Measurements from ENCODE around the gene GPR162. TPM values are rescaled to one million over a fixed set of nuclear protein-coding genes. Genes with fewer than 3 reads are reported as not detected.

The GPR162 gene
- polyA plus RNA-seq, 4 donors = 18.9 to 37.7 (median 35.7) TPM

DNA sequence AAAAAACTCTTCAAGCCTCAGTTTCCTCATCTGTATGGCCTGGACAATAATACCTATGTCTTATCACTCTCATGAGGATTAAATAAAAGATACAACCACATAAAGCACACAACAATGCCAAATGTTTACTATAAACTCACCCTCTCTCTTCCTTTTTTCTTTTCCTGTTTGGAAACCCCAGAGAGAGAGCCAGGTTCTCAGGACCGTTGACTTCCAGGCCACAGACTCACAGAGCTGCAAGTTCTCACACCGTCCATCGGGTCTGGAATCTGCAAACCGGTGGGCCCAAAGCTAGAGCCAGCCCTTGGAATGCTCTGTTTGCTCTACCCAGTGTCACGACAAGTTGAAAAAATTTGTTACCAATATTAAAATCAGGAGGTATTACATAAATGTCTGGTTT lies 36.9 kb upstream of the GPR162 start:
- no peak for DNase-seq (ENCODE audit: low read depth in 4 of 4, low spot score in 2 of 4)

DNA sequence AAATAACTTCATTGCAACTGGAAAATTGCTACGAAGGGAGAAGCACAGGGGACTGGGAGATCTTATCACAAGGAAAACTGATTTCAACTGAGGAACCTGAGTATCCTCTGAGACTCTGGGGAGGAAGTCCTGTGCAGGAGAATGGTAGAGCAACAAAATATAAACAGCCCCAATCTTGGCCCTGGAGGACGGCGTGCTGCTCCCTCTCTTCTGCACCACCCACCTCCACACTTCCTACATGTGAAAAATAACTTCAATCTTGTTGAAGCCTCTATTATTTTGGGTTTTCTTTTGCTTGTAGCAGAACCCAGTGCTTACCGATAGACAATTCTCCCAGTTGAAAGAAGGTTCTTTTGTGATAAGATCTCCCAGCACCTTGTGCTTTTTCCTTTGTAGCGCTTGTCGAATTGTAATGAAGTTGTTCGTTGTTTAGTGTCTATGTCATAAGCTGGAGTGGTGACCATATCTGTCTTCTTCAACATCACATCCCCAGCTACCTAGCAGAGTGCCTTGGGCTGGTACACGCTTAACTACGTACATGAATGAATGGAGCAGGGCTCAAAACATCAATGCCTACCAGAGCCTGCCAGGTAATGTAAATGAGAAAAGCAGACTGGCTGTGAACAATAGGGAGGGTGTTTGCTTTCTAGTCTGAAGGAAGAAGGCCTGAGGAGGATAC lies 35.1 kb upstream of the GPR162 start:
- no peak for DNase-seq (ENCODE audit: low read depth in 4 of 4, low spot score in 2 of 4)

- no peak for DNase-seq (ENCODE audit: low read depth in 4 of 4, low spot score in 2 of 4)
Measured at GRCh38 chr12:6787309-6787708, 34.3 kb upstream of the GPR162 start.

- no peak for DNase-seq (ENCODE audit: low read depth in 4 of 4, low spot score in 2 of 4)
Measured at GRCh38 chr12:6788972-6789924, 32.4 kb upstream of the GPR162 start, which contains the start of gene CD4. CD4 (plus strand) TSS chr12:6789528; CDS start chr12:6800139, 10,611 bp downstream.

- no peak for DNase-seq (ENCODE audit: low read depth in 4 of 4, low spot score in 2 of 4)
Measured at GRCh38 chr12:6790496-6791150, 31.0 kb upstream of the GPR162 start.

DNA sequence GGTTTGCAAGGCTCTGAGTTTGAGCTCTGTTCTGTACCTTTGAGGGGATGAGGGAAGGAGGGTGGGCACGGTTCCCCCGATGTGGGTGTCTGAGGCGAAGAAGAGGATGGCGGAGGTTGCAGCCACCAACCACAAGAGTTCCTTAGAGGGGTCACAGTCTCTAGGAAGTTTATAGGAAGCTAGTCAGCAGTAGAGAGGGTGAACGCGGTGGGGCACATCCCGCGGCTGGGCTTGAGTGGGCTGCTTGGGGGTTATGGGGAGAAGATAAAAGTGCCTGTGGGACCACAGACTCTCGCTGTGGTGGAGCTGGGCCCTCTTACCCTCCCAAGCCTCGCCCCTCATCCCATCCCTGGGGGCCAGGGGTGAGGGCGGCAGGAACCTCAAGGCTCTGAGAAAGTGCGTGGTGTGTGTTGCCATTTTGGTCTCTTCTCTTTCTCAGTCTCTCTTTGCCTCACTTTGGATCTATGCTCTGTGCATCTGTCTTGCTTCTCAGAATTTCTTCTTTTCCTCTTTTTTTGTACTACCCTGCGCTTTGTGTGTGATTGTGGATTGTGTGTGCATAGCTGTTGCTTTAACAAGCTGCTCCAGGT lies 29.6 kb upstream of the GPR162 start:
- no peak for DNase-seq (ENCODE audit: low read depth in 4 of 4, low spot score in 2 of 4)

DNA sequence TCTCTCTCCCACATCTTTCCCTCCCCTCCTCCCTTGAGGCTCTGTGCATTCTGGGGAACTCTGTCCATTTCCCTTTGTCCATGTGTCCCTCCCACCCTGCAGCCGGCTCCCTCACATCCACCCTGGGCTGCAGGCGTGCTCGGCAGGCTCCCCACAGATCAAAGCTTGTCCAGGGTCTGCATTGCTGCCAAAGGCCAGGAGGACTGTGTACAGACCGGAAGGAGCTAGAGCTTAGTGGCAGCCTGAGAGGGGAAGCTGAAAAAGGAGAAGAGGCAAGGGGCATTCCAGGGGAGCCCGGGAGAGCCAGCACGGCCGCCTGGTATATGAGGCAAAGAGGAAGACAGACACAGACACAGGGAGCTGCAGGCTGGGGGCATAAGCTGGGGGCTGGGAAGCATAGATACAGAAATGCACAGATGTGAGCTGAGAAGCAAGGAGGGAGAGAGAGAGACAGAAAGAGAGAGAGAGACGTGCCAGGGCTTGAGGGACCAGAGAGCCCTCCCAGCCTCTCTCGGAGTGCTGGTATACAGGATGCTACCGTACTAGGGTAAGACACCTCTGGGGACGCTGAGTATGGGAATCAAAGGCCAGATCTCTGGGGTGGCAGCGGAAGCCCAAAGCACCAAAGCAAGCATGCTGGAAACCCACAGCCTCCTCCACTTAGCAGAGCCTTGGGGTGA lies 29.0 kb upstream of the GPR162 start:
- DNase-seq (ENCODE audit: low read depth in 4 of 4, low spot score in 2 of 4) = peak in 1 of 4 donors; percentile 45

DNA sequence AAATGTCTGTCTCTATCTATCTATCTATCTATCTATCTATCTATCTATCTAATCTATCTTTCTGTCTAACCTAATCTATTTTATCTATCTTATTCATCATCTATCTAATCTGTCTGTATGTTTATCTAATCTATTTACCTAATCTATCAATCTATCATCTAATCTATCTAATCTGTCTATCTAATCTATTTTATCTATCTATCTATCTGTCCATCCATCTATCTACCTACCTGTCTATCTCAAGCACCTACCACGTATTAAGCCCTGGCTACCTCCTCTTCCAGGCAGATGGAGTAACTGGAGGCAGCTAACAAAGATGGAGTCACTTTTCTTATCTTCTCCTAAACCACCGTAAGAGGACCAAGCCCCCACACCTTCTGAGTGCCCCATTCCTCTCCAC lies 26.5 kb upstream of the GPR162 start:
- DNase-seq (ENCODE audit: low read depth in 4 of 4, low spot score in 2 of 4) = no peak

DNA sequence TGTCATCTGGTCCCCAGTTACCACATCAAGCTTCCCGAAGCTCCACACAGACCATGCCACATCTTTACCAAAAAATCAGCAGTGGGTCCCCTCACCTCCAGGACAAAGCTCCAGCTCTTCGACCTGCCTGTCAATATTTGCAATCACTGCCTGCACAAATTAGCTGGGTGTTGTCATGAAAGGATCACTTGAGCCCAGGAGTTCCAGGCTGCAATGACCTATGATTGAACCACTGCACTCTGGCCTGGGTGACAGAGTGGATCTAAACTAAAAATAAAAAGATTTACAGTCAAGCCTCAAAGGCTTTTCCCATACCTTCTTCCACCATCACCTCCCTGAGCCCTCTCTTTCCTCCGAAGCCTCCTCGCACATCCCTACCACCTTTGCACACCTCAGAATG lies 25.0 kb upstream of the GPR162 start:
- no peak for DNase-seq (ENCODE audit: low read depth in 4 of 4, low spot score in 2 of 4)

- no peak for DNase-seq (ENCODE audit: low read depth in 4 of 4, low spot score in 2 of 4)
Measured at GRCh38 chr12:6799147-6799546, 22.5 kb upstream of the GPR162 start.

GRCh38 chr12:6807170-6807569 lies 14.5 kb upstream of the GPR162 start:
- no peak for DNase-seq (ENCODE audit: low read depth in 4 of 4, low spot score in 2 of 4)

GRCh38 chr12:6809056-6809455 lies 12.6 kb upstream of the GPR162 start:
- DNase-seq (ENCODE audit: low read depth in 4 of 4, low spot score in 2 of 4) = no peak

- DNase-seq (ENCODE audit: low read depth in 4 of 4, low spot score in 2 of 4) = no peak
Measured at GRCh38 chr12:6810758-6811157, 10.9 kb upstream of the GPR162 start.

DNA sequence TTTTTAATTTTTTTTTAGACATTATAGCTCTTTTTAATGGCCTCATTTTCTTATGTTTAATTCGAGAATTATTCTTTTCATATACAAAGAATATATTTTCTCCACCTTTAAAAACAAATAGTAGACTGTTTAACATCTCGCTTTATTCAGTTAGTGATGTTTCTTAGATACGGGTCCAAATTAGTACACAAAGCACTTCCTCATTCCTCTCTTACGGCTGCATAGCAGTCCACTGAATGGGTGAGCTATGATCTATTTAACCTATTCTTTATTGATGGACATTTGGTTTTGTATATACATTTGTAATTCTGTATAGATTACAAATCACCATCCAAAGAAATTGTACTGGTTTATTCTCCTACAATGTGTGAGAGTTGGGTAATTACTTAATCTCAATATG lies 8.3 kb upstream of the GPR162 start:
- DNase-seq (ENCODE audit: low read depth in 4 of 4, low spot score in 2 of 4) = no peak

DNA sequence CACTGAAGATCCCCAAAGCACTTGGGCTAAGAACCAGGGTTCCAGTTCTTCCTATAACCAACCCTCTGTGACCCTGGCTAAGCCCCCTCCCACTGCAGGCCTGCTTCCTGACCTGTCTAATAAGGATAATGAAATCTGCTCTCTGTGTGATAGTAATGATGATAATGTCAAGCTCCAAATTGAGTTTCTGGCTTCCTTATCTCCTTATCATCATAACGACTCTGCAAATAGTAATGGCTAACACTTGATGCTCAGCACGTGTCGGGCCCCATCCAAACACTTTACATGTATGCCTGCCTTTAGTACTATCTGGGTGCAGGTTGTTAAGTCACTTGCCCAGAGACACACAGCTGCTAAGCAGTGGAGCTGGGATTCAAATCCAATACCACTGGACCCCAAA lies 5.0 kb upstream of the GPR162 start:
- DNase-seq (ENCODE audit: low read depth in 4 of 4, low spot score in 2 of 4) = no peak

GRCh38 chr12:6817098-6817497 lies 4.5 kb upstream of the GPR162 start:
- DNase-seq (ENCODE audit: low read depth in 4 of 4, low spot score in 2 of 4) = no peak

DNA sequence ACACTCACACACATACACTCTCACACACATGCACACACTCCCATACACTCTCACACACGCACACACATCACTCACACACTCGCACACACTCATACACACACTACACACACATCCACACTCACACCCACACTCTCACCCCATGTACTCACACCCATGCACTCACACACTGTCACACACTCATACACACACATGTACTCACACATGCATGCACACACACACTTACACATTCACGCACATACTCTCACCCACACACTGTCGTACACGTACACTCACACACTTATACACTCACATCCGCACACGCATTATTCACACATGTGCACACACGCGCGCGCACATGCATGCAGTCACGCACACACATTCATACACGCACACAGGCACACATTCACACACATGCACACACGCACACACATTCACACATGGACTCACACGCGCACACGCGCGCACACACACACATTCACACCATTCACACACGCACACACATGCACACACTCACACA lies 3.9 kb upstream of the GPR162 start:
- DNase-seq (ENCODE audit: low read depth in 4 of 4, low spot score in 2 of 4) = no peak

GRCh38 chr12:6818222-6818621 lies 3.4 kb upstream of the GPR162 start:
- DNase-seq (ENCODE audit: low read depth in 4 of 4, low spot score in 2 of 4) = no peak

- no peak for DNase-seq (ENCODE audit: low read depth in 4 of 4, low spot score in 2 of 4)
Measured at GRCh38 chr12:6818645-6819044, 3.0 kb upstream of the GPR162 start.
